Gastrocnemius medialis (tissue), 4 donors: Measurements from ENCODE around the gene WDR48.

ENCODE experiments used
- CTCF ChIP-seq, 5 experiments: fragments of 450-650 bp in 3 of 5; fragments of 200-600 bp in 2 of 5; sonication (generic) in 2 of 5; IDR thresholded peaks in 4 of 5; conservative IDR thresholded peaks in 1 of 5; 1 replicate in 4 of 5; 2 replicates in 1 of 5; pipeline ENCODE4 v1.5.1; 2016 to 2019; ENCODE audit warnings: antibody characterized with exemption in 5 of 5, mild to moderate bottlenecking in 3 of 5, moderate library complexity in 3 of 5
- POLR2A ChIP-seq, 2 donors: fragments of 450-650 bp; IDR thresholded peaks; one replicate each; pipeline ENCODE4 v1.6.1; 2017; ENCODE audit warnings: antibody characterized with exemption in 2 of 2, mild to moderate bottlenecking in 2 of 2, moderate library complexity in 2 of 2

GRCh38 chr3:39103324-39103693, 51.5 kb downstream of the WDR48 start:
- TF ChIP-seq CTCF (IDR thresholded peaks at IDR 0.05 in 4 of 5, conservative IDR thresholded peaks at IDR 0.05 in 1 of 5), result no peak
- no peak for TF ChIP-seq POLR2A (IDR thresholded peaks at IDR 0.05)
